Epidermal melanocyte (primary cell): Measurements from ENCODE around the gene TPRG1.
A peak's percentile ranks its signal among the peaks of the same experiment; 100 is the strongest.

Experiments
- DNase-seq: peaks from one replicate; pipeline ENCODE4 v3.0.0; 2011; ENCODE audit warnings: low spot score; ENCODE audit not compliant: insufficient read length

The TPRG1 gene

DNA sequence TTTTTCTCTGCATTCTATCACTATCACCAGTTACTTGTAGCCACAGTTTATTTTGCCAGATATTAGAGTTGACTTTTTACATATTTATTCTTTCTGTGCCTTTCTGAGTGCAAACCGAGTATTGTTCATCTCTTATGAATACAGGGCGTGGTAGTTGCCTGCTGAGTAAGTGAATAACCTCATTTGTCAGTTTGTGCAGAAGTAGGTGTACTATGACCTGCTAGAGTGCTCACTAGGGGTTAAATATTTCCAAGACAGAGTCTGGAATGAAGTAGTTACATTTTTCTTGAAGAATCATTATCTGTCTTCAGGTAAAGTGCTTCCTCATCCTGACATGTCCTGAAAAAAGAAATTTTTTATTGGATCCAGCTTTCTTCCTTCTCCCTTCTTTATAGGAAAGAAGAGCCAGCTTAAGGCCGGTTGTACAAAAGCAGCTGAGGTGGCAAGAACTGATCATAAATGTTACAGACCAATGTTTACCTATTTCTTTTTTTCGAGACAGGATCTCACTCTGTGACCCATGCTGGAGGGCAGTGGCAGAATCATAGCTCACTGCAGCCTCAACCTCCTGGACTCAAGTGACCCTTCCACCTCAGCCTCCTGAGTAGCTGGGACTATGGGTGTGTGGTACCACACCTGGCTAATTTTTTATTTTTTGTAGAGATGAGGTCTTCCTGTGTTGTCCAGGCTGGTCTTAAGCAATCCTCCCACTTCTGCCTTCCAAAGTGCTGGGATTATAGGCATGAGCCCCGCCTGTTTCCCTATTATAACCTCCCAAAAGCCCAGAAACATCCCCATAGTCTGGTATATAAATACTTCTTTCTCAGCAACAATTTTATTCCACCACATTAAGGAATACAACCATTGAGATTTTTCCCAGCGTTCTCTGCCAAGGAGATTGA lies 182.5 kb downstream of the TPRG1 start:
- no peak for DNase-seq

DNA sequence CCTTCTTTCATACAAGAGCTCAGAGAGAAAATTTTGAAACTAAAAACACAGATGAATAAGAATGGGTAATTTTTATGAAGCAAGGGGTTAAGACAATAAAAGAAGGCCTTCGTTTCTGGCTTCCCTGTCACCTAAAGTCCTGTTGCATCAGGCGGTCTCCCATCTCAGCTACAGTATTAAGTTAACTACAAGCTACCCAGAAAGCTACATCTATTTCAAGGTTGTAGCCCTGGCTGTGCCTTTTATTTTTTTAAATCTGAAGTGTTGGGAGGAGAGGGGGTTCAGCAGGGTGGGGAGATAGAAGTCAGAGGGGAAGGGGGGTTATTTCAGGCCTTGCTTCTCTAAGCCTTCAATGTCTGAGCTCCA lies 183.3 kb downstream of the TPRG1 start:
- DNase-seq = no peak

DNA sequence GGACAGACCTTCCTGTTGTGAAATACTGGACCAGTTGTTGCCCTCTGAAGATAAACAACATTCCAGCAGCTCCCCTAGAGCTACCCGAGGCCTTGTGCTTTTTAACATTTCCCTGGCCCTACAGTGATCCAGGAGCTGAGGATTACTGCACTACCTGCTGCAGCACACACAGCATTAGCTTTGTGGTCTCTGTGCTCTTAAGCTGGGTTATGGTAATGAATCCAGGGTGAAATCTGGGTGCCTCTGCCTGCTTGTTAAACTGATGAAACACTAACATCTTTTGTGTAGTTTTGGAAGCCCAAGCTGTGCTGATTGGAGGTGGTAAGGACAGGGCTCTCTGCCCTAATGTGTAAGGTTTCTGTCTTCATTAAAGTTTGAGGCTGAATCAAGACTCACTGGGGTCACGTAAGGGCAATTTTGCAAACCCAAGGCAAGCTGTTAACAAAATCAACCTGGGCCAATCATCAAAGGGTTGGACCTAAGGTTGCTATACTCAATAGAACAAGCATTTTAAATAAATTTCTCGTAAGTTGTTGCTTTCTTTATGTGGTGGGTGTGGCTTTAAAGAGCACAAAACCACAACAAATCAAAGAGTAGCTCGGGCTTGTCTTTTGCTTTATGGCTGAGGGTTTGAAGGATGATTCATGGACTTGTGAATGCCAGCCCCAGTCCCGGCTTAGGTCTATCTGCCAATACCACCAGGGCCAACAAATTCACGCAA lies 183.9 kb downstream of the TPRG1 start:
- DNase-seq = peak; percentile 24

DNA sequence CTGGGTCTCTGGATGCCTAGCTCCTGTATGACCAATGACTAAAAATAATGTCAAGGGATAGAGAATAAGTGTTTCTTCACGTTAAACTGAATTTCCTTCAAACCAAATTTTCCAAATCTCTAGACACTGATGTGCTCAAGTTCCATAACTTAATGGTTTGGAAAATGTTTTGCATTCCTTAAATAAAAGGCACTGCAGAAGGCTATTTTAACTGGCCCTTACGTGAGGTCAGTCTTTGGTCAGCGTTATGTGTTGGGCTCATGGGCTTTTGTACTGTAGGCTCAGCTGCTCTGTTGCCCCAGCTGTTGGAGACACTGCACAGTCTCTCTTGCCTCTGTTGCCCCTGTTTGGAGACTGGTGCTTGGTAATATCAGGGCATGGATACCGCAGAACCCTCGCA lies 188.5 kb downstream of the TPRG1 start:
- no peak for DNase-seq

DNA sequence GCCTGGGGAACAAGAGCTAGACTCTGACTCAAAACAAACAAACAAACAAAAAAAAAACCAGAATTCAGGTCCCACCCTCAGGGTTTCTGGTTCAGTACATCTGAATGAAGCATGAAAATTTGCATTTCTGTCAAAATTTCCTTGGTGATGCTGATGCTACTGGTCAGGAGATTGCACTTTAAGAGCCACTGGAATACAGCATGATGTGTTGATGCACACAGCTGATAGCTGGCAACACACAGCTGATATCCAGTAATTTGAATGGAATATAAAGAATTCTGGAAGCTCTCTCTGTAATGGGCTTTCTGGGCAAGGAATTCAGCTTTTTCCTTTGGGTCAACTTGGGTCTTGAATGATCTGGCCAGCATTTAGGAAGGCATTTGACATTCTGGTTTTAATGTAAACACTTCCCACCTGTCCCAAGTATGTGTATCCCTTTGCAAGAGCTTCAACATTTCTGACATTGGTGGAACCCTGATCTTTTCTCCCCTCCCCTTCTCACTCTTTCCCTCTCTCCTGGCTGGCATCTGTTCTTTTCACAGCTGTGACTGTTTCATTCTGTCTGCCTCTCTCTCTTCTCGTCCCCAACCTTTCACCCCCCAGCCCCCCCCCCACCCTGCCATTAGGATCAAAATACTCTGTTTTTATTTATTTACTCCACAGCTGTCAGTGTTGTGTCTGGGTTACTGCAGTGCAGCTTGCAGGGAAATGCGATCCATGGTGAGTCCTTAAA lies 189.5 kb downstream of the TPRG1 start:
- DNase-seq = no peak

DNA sequence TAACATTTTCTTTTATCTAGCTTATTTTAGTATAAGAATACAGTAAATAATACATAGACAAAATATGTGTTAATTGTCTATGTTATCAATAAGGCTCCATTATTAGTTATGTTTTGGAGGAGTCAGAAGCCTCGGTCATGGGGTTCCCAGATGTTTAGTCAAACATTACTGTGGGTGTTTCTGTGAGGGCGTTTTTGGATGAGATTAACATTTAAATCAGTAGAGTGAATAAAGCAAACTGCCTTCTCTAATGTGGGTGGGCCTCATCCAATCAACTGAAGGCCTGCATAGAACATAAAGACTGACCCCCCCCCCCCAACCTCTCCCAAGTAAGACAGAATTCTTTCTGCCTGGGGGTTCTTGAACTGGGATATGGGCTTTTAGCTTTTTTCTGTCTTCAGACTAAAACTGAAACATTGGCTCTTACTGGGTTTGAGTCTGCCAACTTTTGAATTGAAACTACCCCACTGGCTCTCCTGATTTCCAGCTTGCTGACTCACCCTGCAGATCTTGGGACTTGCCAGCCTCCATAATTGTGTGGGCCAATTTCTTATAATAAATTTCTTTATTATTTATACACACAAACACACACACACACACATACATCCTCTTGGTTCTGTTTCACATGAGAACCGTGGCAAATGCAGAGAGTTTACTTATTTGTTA lies 192.0 kb downstream of the TPRG1 start:
- no peak for DNase-seq

DNA sequence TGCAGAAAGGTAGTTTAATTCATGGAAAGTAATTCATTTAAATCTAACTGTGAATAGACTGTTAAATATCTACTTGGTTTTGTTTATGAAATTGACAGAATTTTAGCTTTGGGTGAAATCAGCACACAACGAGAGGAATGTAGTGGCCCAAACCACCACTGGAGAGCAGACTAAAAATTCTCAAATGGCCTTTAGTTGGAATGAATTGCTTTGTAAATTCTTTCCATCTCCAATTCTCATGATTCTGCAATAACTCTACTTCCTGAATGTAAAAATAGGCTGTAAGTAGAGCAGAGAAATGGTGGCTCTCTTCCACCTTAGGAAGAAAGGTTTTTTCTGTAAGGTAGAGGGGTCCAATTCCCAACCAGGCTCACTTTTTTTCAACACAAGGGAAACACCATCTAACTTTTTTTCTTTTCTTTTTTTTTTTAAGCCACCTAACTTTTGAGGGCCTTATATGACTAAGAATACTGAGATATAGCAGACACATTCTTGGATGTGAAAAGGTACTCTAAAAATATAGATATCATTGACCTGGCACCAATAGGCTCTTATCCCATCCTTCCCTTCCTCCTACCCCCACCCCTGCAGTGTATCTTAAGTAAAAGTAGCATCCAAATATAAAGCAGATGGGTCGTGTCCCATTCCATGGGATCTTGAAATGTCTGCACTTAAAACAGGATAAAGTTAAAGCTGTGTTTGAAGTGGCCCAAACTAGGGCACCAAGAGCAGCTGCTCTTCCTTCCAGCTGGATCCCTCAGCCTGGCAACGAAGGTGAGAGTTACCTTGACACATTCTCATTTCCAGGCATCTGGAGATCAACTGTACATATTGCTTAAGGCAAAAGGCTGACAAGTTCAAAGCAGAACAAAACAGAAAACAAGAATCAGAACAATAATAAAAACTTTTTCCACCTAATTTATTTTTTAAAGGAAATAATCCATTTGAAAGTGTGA lies 194.1 kb downstream of the TPRG1 start:
- DNase-seq = no peak

DNA sequence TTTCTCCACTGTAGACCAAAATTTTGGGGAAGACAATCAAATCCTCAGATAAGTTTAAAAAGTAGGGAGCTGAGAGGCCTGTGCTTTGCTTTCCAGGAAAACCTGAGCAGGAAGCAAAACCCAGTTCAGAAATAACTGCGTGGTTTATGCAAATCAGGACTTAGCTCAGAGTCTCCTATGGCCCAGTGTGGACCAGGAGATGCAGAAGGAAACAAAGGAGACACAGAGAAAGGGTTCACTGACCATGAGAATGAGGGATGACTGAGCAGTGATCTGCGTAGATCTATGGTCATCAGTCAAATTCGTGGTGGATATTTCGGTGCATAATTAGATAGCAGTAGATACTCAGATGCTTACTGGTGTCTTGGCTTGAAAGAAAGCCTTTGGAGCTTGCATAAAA lies 196.6 kb downstream of the TPRG1 start:
- DNase-seq = no peak

DNA sequence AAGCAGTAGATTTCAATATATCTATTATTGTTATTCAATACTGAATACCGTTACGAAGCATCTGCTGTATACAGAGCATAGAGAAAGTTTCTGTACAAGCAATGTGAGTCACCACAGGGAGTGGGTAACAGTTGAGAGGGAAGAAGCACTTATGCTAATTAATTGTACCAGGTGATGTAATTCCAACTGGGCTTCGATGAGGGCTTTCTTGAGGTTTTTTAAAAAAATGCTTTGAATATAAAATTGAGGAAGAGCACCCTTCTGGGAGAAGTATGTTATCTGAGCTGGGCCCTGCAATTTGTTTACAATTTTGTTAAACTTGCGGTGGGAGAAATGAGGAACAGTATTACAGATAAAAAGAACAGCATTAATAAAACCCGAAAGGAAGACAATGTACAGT lies 197.9 kb downstream of the TPRG1 start:
- no peak for DNase-seq

DNA sequence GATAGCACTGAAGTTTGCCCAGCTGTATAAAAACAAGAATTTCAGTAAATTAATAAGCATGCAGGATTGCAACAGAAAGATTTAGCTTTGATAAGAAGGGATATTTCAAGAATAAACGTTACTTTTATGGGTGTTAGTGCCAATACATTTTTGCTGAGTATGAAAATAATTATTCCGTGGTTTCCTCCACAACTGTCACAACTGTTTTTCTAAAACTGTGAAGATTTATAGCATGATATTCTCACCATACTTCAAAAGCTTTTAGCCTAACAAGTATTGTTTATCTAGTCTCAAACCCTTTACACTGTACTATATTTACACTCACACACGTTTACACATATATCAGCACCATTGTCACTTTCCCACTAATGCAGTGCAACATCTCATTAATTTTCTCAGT lies 200.5 kb downstream of the TPRG1 start:
- no peak for DNase-seq
